ENCODE measurements around the gene HMGB1.
"Not testable (repeated sequence)": the region's sequence is repeated elsewhere in the genome, so short reads cannot be mapped to it uniquely, and the experiment has no call there.

HMGB1 gene

DNA sequence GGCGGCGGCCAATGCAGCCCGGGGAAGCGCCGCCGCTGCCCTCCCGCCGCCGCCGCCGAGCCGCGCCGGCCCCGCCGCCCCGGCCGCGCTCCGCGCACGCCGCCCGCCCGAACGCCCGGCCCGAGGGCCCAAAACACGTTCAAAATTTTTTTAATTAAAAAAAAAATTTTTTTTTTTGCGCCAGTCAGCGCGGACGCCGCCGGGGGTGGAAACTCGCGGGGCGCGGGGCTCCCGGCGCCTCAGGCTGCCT is 468 bp downstream of the HMGB1 start:
- no peak for FAIRE-seq

DNA sequence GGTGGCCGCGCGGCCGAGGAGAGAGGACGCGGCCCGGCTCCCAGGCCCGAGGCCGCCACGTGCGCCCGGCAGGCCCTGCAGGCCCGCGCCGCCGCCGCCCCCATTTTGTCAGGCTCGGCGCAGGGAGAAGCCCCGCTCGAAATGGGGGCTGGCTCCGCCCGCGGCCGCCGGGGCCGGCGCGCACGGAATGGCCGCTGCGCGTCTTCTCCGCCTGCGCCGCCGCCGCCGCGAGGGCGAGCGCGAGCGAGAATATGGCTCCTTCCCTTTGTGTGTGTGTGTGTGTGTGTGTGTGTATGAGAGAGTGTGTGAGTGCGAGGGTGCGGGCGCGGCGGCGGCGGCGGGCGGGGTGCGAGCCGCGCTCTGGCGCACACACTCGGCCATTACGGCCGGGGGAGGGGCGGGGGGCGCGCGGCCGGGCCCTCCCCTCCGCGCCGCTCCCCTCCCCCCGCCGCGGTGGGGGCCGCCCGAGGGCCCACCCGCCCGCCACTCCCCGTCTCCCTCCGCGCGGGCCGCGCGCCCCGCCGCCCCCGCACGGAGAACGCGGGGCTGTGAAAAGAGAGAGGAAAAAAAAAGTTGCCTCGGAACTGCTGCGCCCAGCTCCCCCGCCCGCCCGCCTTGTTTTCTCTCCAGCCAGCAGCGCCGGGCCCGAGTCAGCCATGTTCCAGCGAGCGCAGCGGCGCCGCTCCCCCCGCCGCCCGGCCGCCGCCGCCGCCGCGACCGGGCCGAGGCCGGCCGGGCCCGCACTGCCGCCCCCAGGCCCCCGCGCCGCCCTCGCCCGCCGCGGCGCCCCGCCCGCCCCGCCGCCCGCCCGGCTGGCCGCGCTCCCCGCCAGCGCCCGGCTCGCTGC is 1.0 kb downstream of the HMGB1 start:
- FAIRE-seq, result no peak

DNA sequence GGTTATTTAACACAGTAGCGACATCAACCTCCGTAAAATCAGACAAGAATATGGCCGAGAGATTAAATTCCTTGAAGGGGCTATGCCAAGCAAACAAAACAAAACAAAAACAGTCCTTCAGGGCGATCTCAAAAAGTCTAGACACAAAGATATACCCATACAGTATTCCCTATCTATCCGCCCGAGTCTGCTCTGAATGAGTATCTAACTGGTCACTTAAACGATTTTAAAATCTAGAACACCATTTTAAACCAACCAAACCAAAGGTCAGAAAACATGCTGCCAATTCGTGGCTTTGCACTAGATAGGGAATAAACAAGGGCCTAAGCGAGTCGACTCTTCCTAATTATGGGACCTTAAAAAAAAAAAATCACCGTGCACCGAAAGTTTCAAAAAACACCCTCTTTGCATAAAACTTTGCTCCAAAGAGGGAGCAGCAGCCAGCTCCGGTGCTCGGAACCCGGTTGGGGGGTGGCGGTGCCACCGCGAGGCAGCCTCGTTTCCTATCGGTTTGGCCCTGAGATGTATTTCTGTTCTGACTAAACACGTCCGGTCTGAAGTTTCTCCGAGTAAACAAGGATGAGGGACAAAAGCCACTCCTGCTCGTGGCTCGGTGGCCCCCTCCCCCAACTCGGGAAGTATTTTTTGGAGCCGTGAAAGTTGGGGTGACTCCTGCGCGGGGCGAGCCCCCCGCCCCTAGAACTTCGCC is 1.8 kb downstream of the HMGB1 start:
- FAIRE-seq, result no peak

DNA sequence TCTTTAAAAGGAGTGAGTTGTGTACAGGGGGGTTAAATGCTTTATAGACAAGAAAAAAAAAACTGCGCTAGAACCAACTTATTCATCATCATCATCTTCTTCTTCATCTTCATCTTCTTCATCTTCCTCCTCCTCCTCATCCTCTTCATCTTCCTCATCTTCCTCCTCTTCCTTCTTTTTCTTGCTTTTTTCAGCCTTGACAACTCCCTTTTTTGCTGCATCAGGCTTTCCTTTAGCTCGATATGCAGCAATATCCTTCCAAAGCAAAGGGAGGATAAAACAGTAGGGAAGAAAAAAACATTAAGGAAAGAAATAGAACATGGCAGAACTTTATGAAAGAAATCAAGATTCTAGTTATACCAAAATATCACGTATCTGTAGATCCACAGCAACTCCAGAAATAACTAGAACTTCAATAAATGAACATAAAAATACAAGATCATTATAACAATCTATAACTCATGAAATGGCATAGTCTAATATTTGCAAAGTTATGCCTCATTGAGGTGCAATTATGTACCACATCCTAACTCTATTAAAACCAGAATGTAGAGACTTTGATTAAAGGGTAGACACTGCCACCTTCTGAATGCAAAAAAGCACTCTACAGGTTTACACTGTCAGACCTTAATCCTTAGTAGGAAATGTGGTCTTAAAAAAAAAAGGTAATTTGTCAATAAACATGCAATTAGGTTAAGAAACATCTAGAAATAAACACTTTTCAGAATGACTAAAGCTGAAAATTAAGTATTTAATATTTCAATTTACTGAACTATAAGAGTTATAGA is 4.3 kb downstream of the HMGB1 start:
- FAIRE-seq, result peak; percentile 98

DNA sequence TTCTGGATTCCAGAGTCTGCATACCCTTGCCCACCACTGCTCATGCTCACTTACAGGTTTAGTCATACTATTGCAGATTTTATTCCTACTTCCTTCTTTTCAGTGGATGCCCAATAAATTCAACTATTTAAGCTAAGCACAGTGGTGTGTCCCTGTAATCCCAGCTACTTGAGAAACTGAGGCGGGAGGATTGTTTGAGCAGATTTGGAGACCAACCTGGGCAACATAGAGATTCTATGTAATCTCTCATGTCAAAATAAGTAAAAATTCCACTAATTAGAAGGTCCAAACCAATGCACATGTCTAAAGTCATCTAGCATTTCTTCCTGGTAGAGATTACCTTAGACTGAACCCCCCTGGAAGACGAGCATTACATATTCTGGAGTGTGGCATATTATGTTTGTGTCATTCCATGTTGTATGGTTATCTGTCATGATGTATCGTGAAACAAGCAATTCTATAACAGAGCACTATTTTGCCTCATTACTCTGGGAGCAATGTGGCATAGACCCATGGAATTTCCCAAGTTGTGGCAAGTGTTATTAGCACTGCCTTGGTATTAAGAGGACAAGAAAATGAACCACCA is 8.3 kb downstream of the HMGB1 start:
- FAIRE-seq, result no peak

DNA sequence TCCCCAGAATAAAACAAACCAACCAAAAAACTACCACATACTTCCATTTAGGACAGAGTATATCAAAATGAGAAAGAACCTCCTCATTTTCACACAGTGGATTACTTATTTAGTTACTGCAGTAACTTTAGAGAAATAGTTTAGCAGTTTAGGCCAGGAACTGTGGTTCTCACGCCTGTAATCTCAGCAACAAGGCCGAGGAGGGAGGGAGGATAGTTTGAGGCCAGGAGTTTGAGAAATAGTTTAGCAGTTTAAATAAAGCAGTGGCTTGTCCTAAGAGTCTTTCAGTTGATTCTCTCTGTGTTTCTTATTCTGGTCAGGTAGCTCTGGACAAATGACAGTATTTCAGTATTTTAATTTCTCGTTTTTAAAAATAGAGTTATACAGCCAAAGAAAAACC is 9.4 kb downstream of the HMGB1 start:
- FAIRE-seq, result no peak

DNA sequence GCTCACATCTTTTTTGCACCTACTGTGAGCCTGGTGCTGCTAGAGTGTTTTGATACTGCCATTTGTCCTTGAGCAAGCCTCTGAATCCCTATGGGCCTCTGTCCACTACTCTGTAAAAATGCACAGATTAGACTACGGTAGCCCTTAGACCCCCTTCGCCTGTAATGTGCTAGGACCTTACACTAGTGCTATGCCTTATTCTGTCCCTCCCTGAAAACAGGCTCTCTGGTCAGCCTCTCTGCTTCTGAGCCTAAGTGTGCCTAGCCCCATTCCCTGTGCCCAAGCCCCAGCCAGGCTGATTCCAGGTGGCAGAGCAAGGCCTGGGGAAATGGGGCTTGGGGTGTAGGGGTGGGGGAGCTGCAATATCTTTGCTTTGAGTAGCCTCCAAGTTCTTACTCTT is 10.7 kb downstream of the HMGB1 start:
- FAIRE-seq, result no peak

DNA sequence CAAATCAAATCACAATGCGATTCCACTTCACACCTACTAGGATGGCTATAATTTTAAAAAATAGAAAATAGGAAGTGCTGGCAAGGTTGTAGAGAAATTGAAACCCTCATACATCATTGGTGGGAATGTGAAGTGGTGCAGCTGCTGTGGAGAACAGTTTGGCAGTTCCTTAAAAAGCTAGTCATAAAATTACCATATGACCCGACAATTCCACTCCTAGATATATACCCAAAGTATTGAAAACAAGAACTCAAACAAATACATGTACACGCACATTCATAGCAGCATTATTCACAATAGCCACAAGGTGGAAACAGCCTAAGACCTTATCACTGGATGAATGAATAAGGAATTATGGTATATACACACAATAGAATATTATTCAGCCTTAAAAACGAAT is 12.0 kb downstream of the HMGB1 start:
- no peak for FAIRE-seq

DNA sequence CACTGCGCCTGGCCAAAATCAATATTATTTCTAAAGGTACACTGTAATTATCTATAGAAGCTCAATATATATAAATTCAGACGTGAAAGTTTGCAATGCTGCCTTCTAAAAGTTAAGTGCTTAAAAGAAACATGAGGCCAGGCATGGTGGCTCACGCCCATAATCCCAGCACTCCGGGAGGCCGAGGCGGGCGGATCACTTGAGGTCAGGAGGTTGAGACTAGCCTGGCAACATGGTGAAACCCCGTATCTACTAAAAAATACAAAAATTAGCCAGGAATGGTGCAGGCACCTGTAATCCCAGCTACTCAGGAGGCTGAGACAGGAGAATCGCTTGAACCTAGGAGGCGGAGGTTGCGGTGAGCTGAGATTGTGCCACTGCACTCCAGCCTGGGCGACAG is 14.3 kb downstream of the HMGB1 start:
- not testable (repeated sequence) for FAIRE-seq

DNA sequence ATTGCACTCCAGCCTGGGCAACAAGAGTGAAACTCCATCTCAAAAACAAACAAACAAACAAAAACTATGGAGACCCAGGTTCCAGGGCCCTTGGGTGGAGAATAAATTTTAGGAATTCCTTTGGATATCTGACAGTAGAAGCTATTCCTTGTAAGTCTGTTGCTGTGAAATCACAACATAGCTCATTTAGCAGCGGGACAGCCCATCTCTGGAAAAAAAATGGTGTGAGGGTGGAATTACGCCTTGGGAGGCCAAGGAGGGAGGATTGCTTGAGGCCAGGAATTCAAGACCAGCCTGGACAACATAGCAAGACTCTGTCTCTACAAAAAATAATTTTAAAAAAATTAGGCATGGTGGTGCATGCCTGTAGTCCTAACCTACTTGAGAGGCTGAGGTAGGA is 15.7 kb downstream of the HMGB1 start:
- FAIRE-seq, result no peak

DNA sequence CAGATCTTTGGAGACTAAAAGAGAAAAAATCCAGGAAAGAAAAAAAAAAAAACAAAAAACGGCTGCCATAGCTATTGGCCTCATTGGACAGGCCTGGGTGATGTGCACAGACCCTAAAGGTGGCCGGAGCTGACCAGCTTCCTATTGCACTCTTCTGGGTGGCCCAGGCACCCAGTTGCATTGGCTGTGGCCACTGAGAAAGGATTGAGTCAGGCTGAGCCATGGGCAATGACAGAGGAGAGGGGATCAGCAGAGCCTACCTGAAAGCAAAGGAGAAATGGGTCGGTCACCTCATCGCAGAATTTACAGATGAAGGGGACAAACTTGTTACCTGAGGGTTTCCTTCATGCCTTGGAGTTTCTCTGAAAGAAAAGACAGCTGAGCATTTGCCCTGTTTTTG is 17.3 kb downstream of the HMGB1 start:
- no peak for FAIRE-seq

DNA sequence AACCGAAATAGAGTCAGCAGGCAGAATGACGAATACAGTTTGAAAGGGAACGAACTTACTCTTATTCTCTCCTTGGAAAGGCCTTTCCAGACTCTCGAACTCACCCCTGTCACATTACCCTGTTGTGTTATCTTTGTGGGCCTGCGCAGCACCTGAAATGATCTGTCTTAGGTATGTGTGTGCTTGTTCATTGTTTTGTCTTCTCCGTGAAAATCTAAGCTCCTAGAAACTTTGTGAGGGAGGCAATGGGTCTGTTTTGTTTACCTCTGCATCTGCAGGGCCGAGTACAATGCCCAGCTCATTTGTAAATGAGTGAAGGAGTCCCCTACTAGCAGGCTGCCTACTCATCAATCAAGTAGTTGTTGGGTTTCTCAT is 19.6 kb downstream of the HMGB1 start:
- FAIRE-seq, result peak; percentile 13

DNA sequence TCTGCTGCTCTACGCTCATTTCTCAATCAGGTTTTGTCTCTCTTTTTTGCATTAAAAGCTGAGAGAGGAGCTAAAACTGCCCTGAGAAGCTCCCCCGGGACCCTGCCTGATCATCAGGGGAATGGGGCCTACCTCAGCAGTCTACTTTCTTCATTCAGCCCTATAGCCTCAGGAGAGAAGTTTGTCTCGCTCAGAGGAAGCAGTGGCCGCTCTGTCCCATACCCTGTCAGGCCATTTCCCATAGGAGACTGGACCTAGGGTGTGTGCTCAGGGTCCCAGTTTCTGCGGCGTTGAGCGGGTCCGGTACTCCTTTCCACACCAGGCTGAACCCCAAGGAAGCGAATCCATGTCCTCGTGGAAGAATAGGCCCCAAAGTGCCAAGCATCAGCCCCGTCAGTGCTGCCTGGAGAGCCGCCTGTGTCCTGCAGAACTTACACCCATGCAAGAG is 21.8 kb downstream of the HMGB1 start:
- no peak for FAIRE-seq

DNA sequence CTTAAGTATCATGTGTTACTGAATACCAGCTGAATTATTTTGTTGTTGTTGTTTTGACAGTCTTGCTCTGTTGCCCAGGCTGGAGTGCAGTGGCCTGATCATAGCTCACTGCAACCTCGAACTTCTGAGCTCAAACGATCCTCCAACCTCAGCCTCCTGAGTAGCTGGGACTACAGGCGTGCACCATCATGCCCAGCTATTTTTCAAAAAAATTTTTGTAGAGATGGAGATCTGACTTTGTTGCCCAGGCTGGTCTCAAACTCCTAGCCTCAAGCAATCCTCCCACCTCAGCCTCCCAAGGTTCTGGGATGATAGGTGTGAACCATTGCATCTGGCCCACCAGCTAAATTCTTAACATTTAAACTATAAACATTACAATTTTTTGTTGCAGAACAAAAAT is 22.2 kb downstream of the HMGB1 start:
- not testable (repeated sequence) for FAIRE-seq

DNA sequence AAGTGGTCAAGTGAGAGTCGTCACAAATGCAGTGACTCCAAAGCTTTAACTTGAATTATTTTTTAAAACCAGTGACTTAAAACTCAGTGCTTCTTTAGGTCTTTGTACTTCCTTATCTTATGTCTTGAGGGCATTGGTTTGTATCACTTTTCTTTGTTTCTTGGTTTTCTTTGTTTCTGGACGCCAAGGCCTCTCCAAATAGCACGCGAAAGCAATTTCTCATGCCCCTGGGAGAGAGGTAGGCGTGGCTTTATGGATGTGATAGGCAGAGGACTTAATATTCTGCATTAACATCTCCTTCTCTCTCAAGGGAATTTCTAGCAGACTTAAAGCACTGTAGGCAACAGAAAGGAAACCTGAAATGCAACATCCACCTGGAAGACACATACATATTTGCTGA is 22.8 kb downstream of the HMGB1 start:
- FAIRE-seq, result no peak

DNA sequence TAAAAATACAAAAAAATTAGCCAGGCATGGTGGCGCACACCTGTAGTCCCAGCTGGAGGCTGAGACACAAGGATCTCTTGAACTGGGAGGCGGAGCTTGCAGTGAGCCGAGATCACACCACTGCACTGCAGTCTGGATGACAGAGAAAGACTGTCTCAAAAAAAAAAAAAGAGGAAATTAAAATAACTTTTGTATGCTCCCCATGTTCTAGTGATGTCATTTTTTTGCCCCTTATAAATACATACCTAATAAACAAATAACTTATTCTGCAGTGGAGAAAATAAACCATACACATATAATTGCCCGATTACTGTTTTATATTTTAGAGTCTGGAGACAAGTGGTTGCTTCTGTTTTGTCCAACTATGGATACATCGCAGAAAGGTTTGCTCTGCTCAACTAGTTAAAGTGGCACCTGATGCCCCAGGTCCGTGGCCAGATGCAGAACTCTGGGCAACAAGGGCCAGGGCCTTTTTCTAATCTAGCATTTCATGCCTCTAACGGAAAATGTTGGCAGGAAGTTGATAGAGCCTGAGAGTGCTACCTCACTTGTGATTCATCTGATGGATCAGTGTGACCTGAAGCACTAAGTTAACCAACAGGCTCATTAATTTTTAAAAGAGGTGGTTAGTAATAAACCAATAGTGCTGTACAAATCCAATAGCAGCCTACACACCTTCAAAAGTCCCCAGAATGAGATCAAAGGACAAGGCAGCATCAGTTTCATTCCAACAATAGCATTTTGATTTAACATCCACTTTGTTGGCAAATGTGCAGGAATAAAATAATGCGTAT is 24.6 kb downstream of the HMGB1 start:
- no peak for FAIRE-seq

DNA sequence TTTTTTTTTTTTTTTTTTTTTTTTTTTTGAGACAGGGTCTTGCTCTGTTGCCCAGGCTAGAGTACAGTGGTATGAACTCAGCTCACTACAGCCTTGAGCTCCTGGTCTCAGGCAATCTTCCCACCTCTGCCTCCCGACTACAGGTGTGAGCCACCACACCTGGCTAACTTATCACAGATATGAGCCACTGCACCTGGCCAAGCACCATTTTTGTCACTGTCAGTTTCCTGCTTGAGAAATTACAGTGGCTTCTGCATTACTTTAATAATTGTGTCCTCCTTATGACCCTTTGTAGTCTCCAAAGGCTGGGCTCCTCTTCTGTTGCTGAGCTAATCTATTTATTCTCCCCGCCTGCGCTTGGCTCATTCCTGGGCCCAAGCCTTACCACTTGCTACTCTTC is 27.4 kb downstream of the HMGB1 start:
- no peak for FAIRE-seq

DNA sequence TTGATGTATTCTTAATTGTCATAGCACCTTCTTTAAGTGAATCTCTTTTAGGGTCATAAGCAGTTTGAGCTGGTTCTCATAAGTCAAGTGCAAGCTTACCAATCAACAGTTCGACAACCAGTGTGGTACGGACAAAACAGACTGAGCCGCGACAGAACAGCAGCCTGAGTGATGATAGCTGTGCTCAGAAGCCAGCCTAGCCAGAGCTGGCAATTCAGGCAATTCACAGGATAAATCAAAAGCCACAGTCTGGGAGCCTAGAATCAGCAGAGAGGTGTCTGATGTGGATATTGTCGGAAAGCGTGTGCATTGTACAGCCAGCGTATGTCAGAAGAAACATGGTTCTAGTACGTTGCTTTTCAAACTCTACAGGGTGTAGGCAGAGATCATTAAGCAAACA is 28.6 kb downstream of the HMGB1 start:
- no peak for FAIRE-seq

DNA sequence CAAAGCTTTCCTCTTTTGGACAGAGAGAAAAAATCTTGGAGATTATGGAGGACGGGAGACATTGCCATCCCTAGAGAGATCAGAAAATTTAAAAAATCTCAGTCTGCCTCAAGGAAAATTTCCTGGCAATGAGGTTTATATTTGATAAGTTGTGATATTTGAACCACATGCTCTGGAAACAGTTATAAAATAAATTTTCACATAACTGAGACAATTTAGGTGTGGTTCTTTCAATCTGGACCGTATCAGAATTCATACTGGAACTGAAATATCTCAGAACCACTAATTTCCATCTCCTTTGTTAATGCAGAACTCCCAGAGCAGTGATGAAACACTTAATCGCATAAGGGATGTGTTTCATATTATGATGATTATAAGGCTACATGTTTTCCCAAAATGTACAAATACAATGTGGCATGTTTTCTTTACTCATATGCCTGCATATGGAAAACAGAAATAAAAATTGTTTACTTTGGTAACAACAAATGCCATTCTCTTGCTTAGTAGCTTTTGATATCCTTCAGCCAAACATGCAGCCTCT is 29.8 kb downstream of the HMGB1 start:
- FAIRE-seq, result no peak

DNA sequence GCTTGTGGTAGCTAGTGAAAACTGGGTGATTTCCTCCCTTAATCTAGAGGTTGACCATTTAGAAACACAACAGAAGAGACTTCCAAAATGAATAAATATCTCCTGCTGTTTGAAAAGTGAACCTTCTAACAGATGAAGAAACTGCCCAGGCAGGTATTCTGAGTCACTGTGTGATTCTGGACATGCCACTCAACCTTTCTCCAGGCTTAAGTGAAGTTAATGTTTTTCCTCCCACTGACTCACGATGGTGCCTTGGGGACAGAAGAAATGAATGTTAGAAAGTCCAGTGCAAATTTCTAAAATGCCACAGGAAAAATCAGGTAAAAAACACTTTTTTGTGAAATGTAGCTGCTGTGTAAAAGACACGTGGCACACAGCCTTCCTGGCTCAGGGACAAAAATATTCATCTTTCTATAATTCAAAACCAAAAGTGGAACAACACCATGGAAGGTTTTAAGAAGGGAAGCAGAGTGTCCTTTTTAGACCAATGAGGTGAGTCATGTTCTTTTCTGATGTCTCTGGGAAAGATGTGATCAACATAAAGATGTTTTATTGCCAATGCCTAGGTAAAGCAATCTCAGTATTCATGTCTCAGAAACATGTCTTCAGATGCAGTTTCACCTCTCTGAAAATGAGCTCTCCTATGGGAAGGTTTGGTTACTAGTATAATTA is 34.3 kb downstream of the HMGB1 start:
- no peak for FAIRE-seq

DNA sequence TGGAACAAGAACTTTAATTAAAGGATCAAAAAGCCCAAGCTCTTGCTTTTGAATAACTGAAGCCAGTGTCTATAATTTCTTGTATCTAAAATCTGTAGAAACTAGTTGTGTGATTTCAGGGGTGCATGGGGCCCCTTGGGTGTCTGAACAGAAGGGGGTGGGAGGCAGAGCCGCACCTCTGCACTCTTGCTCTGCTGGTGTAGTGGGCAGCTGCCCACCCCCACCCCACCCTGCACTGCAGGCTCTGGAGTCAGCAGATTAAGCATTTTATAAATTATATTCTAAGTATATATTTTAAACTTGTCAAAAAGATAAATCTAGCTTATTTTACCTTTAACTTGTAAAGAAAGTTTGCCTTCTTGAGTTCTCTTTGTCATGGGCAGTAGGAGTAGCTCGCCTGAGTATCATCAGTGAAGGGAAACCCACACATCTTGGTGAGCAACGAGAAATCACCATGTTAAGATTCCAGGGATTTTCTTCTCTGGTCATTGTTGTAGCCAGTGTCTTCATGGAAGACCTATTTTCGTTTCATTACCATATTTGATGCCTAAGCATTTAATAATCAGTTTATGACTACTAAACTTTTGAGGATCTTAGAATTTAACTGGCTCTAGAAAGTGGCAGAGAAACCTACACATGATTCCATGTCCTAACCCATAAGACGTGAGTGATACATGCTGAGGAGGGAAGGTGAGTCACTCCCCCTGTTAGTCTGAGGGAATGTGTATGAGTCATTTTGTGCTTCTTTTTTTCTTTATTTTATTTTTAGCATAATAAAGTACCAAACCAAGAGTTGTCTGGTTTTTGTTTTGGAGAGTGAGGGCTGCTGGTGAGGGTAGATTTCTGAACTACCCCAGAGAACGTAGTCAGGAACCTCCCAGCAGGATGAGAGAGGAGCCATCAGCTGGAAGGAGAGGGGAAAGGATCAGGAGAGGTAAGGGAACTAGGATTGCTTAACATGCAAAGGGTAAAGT is 35.7 kb downstream of the HMGB1 start:
- FAIRE-seq, result no peak
